Measurements from ENCODE around the gene TAOK3. TPM values are rescaled to one million over a fixed set of nuclear protein-coding genes. Genes with fewer than 3 reads are reported as not detected.

Gene TAOK3
- total and polyA plus RNA-seq, 2 of the 8 experiments (the other 6 are each of a cell fraction or from before 2014, with no cell fraction given), result 5.2 to 9.3 TPM

DNA sequence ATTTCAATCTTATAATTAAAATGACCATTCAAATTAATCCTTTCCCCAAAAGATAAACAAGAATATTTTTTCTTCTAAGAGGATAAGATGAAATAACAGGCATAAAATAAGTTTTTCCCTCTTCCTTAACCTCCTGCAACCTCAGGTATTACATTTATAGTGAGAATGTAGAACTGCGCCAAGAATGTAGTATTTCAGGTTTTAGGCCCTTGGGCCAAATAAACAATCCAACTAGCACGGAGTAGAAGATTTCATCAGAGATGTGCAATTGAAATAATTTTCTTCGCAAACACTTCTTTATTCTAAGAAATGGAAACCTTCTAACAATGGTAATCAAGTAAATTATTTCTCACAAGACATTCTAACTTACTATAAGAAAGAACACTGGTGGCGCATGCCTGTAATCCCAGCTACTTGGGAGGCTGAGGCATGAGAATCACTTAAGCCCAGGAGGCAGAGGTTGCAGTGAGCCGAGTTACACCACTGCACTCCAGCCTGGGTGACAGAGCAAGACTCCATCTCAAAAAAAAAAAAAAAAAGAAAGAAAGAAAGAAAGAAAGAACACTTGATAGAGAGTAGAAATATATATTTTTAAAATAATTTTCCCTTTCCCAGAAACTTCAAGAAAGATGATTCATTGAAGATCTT lies 100.8 kb downstream of the TAOK3 start:
- H3K4me2 ChIP-seq (ENCODE audit: insufficient read depth in 1 of 2, low read depth in 2 of 2, low read length in 2 of 2), result no peak overlapping the region
- no peaks in the 10 kb centered on the region for H4K20me1 ChIP-seq (replicated peaks in 1 of 2; ENCODE audit: control insufficient read depth in 1 of 2, insufficient read depth in 2 of 2, low read length in 2 of 2)
- H3K4ac ChIP-seq (replicated peaks; ENCODE audit: insufficient read length, low read depth, low read length), result no peak overlapping the region
- H3K79me1 ChIP-seq (ENCODE audit: low read depth, low read length), result no peaks in the 10 kb centered on the region
- no peak overlapping the region for H2BK20ac ChIP-seq (ENCODE audit: low read length)
- WGBS, 2 experiments (ENCODE audit: extremely low coverage in 1 of 2, insufficient coverage in 1 of 2, insufficient read length in 1 of 2, insufficient replicate concordance in 2 of 2, low coverage in 1 of 2, low lambda C conversion rate in 2 of 2, missing lambda C conversion rate in 1 of 2), result 93% methylated on average over 5 of the region's 5 CpGs; no CpG with 5 or more reads in 1 of the 2 experiments
- DNase-seq (ENCODE audit: low read depth in 1 of 2, low spot score in 2 of 2) (no peak), FAIRE-seq (no peak)
- no peak overlapping the region for H3K9ac ChIP-seq (replicated peaks in 1 of 4; ENCODE audit: extremely low read depth in 1 of 4, low read depth in 3 of 4, low read length in 3 of 4)
- no peak overlapping the region for H4K5ac ChIP-seq (ENCODE audit: insufficient read length, low read depth, low read length)
- POLR2A ChIA-PET (ENCODE audit: partially characterized antibody), result no interaction called here
- H4K91ac ChIP-seq (replicated peaks; ENCODE audit: insufficient read length, low read length), result no peak overlapping the region
- H2AK5ac ChIP-seq (ENCODE audit: low read depth, low read length), result no peak overlapping the region
- H3K9me3 ChIP-seq (ENCODE audit: insufficient read depth in 2 of 2, low read depth in 1 of 2, low read length in 1 of 2), result no peaks in the 10 kb centered on the region
- no peak overlapping the region for H2BK5ac ChIP-seq (ENCODE audit: low read depth, low read length)
- H3K23ac ChIP-seq (ENCODE audit: insufficient read length), result no peak overlapping the region
- no peak overlapping the region for H3K27ac ChIP-seq (ENCODE audit: low read depth, low read length)
- CTCF ChIA-PET (ENCODE audit: partially characterized antibody), result no interaction called here
- no peaks in the 10 kb centered on the region for H3K79me2 ChIP-seq (ENCODE audit: control insufficient read depth in 1 of 2, insufficient read depth in 2 of 2, low read length in 2 of 2)
- no peak overlapping the region for H3K18ac ChIP-seq (ENCODE audit: extremely low read depth, low read length)
- H3K27me3 ChIP-seq (replicated peaks in 1 of 4; ENCODE audit: control insufficient read depth in 3 of 4, extremely low read depth in 1 of 4, insufficient read depth in 3 of 4, low read length in 3 of 4), result no peaks in the 10 kb centered on the region
- no peaks in the 10 kb centered on the region; the same call in 1 of the 2 replicates for H3K23me2 ChIP-seq (ENCODE audit: low read depth, low read length)
- no peak overlapping the region for H4K8ac ChIP-seq (ENCODE audit: extremely low read depth, insufficient read depth, low read length)
- H3K56ac ChIP-seq (replicated peaks; ENCODE audit: insufficient read length, low read depth, low read length), result no peak overlapping the region
- no peak overlapping the region for H2BK12ac ChIP-seq (ENCODE audit: low read depth, low read length)
- H3K4me1 ChIP-seq (replicated peaks in 1 of 4; ENCODE audit: control insufficient read depth in 3 of 4, insufficient read depth in 4 of 4, low read length in 3 of 4), result no peaks in the 10 kb centered on the region
- no peak overlapping the region for H2BK120ac ChIP-seq (replicated peaks; ENCODE audit: low read depth, low read length)
- no peaks in the 10 kb centered on the region for H3K36me3 ChIP-seq (ENCODE audit: control insufficient read depth in 2 of 4, insufficient read depth in 4 of 4, low read length in 3 of 4)
- no peak overlapping the region for H3K4me3 ChIP-seq (ENCODE audit: extremely low read depth in 1 of 4, insufficient read depth in 2 of 4, low read depth in 3 of 4, low read length in 4 of 4)
- no peak overlapping the region for H3K14ac ChIP-seq (ENCODE audit: insufficient read length)
- no peak overlapping the region for H2BK15ac ChIP-seq (ENCODE audit: low read length)
- H2AFZ ChIP-seq (ENCODE audit: low read length), result no peak overlapping the region
- TF ChIP-seq ATF3 (IDR thresholded peaks at IDR 0.05; ENCODE audit: insufficient read depth, low read depth, low read length), result no peak
- no peak for TF ChIP-seq PHF8 (conservative IDR thresholded peaks at IDR 0.05; ENCODE audit: low read depth, low read length)
- no peak for TF ChIP-seq SP1 (IDR thresholded peaks at IDR 0.05; ENCODE audit: low read depth, low read length)
- no peak for TF ChIP-seq KDM1A (IDR thresholded peaks at IDR 0.05; ENCODE audit: borderline replicate concordance, low read length)
- TF ChIP-seq SIRT6 (IDR thresholded peaks at IDR 0.05; ENCODE audit: low read length), result no peak
- TF ChIP-seq NRF1 (IDR thresholded peaks at IDR 0.05; ENCODE audit: low read depth, low read length), result no peak
- TF ChIP-seq CREB1 (IDR thresholded peaks at IDR 0.05), result no peak
- TF ChIP-seq BACH1 (IDR thresholded peaks at IDR 0.05; ENCODE audit: low read length), result no peak
- no peak for TF ChIP-seq MAX (IDR thresholded peaks at IDR 0.05)
- no peak for TF ChIP-seq TCF12 (IDR thresholded peaks at IDR 0.05; ENCODE audit: low read depth, low read length)
- no peak for TF ChIP-seq RFX5 (IDR thresholded peaks at IDR 0.05; ENCODE audit: borderline replicate concordance, low read depth, low read length)
- no peak for TF ChIP-seq EP300 (IDR thresholded peaks at IDR 0.05; ENCODE audit: borderline replicate concordance in 1 of 2, low read depth in 2 of 2, low read length in 2 of 2)
- TF ChIP-seq, protein P1, sequence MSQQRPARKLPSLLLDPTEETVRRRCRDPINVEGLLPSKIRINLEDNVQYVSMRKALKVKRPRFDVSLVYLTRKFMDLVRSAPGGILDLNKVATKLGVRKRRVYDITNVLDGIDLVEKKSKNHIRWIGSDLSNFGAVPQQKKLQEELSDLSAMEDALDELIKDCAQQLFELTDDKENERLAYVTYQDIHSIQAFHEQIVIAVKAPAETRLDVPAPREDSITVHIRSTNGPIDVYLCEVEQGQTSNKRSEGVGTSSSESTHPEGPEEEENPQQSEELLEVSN (IDR thresholded peaks at IDR 0.05), result no peak
